SK-N-SH treated with all-trans-retinoic acid at 6 μM for 48 hours (cell line): ENCODE results near the gene FOXRED2.
"Not testable (repeated sequence)": the region's sequence is repeated elsewhere in the genome, so short reads cannot be mapped to it uniquely, and the experiment has no call there.

ENCODE experiments used
- ATAC-seq: fragments of 200-7000 bp; cut with Tn5 transposase; 3 replicates; pipeline ENCODE4 v1.9.1; 2020; ENCODE audit warnings: mild to moderate bottlenecking, moderate library complexity
- ARNTL ChIP-seq: fragments of 450-650 bp; formaldehyde crosslinking; IDR thresholded peaks from 2 replicates; pipeline ENCODE4 v1.5.0; 2020; ENCODE audit warnings: low read depth, mild to moderate bottlenecking, moderate library complexity, borderline replicate concordance
- BACH2 ChIP-seq: fragments of 250-450 bp; sonication (Bioruptor Pico); IDR thresholded peaks from 2 replicates; pipeline ENCODE4 v1.9.0; 2021; ENCODE audit warnings: mild to moderate bottlenecking, borderline replicate concordance
- CSDC2 ChIP-seq: fragments of 250-450 bp; sonication (Bioruptor Pico); IDR thresholded peaks from 2 replicates; pipeline ENCODE4 v1.5.0; 2020; ENCODE audit warnings: mild to moderate bottlenecking, moderate library complexity
- ESRRG ChIP-seq: fragments of 250-450 bp; sonication (Bioruptor Pico); IDR thresholded peaks from 2 replicates; pipeline ENCODE4 v1.6.1; 2021; ENCODE audit warnings: mild to moderate bottlenecking
- GLIS3 ChIP-seq: fragments of 250-450 bp; sonication (Bioruptor Pico); IDR thresholded peaks from 2 replicates; pipeline ENCODE4 v1.5.0; 2020; ENCODE audit warnings: mild to moderate bottlenecking, moderate library complexity
- ISL1 ChIP-seq: fragments of 250-450 bp; sonication (Bioruptor Pico); IDR thresholded peaks from 2 replicates; pipeline ENCODE4 v2.1.2; 2022; ENCODE audit warnings: mild to moderate bottlenecking, moderate library complexity
- OSR1 ChIP-seq: fragments of 250-450 bp; sonication (Bioruptor Pico); IDR thresholded peaks from 2 replicates; pipeline ENCODE4 v1.8.0; 2022; ENCODE audit warnings: moderate library complexity, mild to moderate bottlenecking, inconsistent platforms
- PATZ1 ChIP-seq: fragments of 250-450 bp; sonication (Bioruptor Pico); IDR thresholded peaks from 2 replicates; pipeline ENCODE4 v1.8.0; 2020; ENCODE audit warnings: mild to moderate bottlenecking, moderate library complexity, borderline replicate concordance
- RARB ChIP-seq: fragments of 250-450 bp; sonication (Bioruptor Pico); IDR thresholded peaks from 2 replicates; pipeline ENCODE4 v1.8.0; 2021; ENCODE audit warnings: mild to moderate bottlenecking, moderate library complexity
- SNAI2 ChIP-seq: fragments of 250-450 bp; sonication (Bioruptor Pico); IDR thresholded peaks from 2 replicates; pipeline ENCODE4 v1.5.0; 2020; ENCODE audit warnings: mild to moderate bottlenecking, moderate library complexity
- TCF4 ChIP-seq: fragments of 250-450 bp; sonication (Bioruptor Pico); IDR thresholded peaks from 2 replicates; pipeline ENCODE4 v1.8.0; 2021; ENCODE audit warnings: mild to moderate bottlenecking, moderate library complexity, borderline replicate concordance
- TOX ChIP-seq: fragments of 250-450 bp; sonication (Bioruptor Pico); IDR thresholded peaks from 2 replicates; pipeline ENCODE4 v1.8.0; 2021; ENCODE audit warnings: mild to moderate bottlenecking, moderate library complexity, borderline replicate concordance
- ZFP3 ChIP-seq: fragments of 250-450 bp; sonication (Bioruptor Pico); IDR thresholded peaks from 2 replicates; pipeline ENCODE4 v1.5.0; 2020; ENCODE audit warnings: mild to moderate bottlenecking, moderate library complexity
- ZNF565 ChIP-seq: fragments of 450-650 bp; formaldehyde crosslinking; conservative IDR thresholded peaks from 2 replicates; pipeline ENCODE4 v1.5.0; 2020; ENCODE audit warnings: low read depth, mild to moderate bottlenecking, moderate library complexity
- ZNF70 ChIP-seq: fragments of 450-650 bp; formaldehyde crosslinking; IDR thresholded peaks from 2 replicates; pipeline ENCODE4 v1.5.0; 2020; ENCODE audit warnings: mild to moderate bottlenecking, moderate library complexity
- ZNF8 ChIP-seq: fragments of 450-650 bp; formaldehyde crosslinking; IDR thresholded peaks from 2 replicates; pipeline ENCODE4 v1.5.0; 2020; ENCODE audit warnings: mild to moderate bottlenecking, moderate library complexity
- TF ChIP-seq, protein P1 (sequence below): fragments of 250-450 bp; sonication (Bioruptor Pico); IDR thresholded peaks from 2 replicates; pipeline ENCODE4 v1.8.0; 2021; ENCODE audit warnings: low read depth, mild to moderate bottlenecking, moderate library complexity, borderline replicate concordance
- TF ChIP-seq, protein P2 (sequence below): fragments of 250-450 bp; sonication (Bioruptor Pico); IDR thresholded peaks from 2 replicates; pipeline ENCODE4 v1.5.1; 2021; ENCODE audit warnings: mild to moderate bottlenecking, moderate library complexity
- TF ChIP-seq, protein P3 (sequence below): fragments of 250-450 bp; sonication (Bioruptor Pico); IDR thresholded peaks from 2 replicates; pipeline ENCODE4 v1.5.0; 2020; ENCODE audit warnings: mild to moderate bottlenecking, moderate library complexity
- TF ChIP-seq, protein P4 (sequence below): fragments of 250-450 bp; sonication (Bioruptor Pico); IDR thresholded peaks from 2 replicates; pipeline ENCODE4 v1.5.1; 2020; ENCODE audit warnings: low read depth, mild to moderate bottlenecking, moderate library complexity

FOXRED2 gene

DNA sequence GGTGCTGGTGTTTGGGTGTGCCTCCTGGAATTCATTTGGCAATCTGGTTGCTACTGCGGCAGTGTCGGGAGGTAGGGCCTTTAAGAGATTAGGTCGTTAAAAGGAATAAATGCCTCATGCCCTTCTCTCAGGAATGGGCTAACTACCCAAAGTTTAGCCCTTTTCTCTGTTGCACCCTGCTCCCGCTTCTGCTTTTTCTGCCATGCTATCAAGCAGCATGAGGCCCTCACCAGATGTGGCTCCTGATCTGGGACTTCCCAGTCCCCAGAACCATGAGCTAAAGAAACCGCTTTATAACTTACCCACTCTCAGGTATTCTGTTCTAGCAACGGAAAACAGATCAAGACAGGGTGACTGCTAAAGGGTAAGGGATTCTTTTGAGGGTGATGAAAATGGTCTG lies 15.8 kb upstream of the FOXRED2 start:
- TF ChIP-seq TCF4 (CRISPR knock-in tag) (no peak), ZNF565 (CRISPR knock-in tag) (no peak), ZFP3 (CRISPR knock-in tag) (no peak), ISL1 (CRISPR knock-in tag) (no peak), BACH2 (CRISPR knock-in tag) (no peak), OSR1 (CRISPR knock-in tag) (no peak), ARNTL (CRISPR knock-in tag) (no peak), PATZ1 (CRISPR knock-in tag) (no peak), SNAI2 (CRISPR knock-in tag) (no peak), TOX (CRISPR knock-in tag) (no peak), ZNF70 (CRISPR knock-in tag) (no peak)
- TF ChIP-seq, protein P1, sequence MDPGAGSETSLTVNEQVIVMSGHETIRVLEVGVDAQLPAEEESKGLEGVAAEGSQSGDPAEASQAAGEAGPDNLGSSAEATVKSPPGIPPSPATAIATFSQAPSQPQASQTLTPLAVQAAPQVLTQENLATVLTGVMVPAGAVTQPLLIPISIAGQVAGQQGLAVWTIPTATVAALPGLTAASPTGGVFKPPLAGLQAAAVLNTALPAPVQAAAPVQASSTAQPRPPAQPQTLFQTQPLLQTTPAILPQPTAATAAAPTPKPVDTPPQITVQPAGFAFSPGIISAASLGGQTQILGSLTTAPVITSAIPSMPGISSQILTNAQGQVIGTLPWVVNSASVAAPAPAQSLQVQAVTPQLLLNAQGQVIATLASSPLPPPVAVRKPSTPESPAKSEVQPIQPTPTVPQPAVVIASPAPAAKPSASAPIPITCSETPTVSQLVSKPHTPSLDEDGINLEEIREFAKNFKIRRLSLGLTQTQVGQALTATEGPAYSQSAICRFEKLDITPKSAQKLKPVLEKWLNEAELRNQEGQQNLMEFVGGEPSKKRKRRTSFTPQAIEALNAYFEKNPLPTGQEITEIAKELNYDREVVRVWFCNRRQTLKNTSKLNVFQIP (CRISPR knock-in tag): no peak
- TF ChIP-seq, protein P2, sequence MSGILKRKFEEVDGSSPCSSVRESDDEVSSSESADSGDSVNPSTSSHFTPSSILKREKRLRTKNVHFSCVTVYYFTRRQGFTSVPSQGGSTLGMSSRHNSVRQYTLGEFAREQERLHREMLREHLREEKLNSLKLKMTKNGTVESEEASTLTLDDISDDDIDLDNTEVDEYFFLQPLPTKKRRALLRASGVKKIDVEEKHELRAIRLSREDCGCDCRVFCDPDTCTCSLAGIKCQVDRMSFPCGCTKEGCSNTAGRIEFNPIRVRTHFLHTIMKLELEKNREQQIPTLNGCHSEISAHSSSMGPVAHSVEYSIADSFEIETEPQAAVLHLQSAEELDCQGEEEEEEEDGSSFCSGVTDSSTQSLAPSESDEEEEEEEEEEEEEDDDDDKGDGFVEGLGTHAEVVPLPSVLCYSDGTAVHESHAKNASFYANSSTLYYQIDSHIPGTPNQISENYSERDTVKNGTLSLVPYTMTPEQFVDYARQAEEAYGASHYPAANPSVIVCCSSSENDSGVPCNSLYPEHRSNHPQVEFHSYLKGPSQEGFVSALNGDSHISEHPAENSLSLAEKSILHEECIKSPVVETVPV (CRISPR knock-in tag): no peak
- TF ChIP-seq, protein P3, sequence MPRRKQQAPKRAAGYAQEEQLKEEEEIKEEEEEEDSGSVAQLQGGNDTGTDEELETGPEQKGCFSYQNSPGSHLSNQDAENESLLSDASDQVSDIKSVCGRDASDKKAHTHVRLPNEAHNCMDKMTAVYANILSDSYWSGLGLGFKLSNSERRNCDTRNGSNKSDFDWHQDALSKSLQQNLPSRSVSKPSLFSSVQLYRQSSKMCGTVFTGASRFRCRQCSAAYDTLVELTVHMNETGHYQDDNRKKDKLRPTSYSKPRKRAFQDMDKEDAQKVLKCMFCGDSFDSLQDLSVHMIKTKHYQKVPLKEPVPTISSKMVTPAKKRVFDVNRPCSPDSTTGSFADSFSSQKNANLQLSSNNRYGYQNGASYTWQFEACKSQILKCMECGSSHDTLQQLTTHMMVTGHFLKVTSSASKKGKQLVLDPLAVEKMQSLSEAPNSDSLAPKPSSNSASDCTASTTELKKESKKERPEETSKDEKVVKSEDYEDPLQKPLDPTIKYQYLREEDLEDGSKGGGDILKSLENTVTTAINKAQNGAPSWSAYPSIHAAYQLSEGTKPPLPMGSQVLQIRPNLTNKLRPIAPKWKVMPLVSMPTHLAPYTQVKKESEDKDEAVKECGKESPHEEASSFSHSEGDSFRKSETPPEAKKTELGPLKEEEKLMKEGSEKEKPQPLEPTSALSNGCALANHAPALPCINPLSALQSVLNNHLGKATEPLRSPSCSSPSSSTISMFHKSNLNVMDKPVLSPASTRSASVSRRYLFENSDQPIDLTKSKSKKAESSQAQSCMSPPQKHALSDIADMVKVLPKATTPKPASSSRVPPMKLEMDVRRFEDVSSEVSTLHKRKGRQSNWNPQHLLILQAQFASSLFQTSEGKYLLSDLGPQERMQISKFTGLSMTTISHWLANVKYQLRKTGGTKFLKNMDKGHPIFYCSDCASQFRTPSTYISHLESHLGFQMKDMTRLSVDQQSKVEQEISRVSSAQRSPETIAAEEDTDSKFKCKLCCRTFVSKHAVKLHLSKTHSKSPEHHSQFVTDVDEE: no peak
- ATAC-seq: no peak

- no peak for ATAC-seq
- TF ChIP-seq, protein P4, sequence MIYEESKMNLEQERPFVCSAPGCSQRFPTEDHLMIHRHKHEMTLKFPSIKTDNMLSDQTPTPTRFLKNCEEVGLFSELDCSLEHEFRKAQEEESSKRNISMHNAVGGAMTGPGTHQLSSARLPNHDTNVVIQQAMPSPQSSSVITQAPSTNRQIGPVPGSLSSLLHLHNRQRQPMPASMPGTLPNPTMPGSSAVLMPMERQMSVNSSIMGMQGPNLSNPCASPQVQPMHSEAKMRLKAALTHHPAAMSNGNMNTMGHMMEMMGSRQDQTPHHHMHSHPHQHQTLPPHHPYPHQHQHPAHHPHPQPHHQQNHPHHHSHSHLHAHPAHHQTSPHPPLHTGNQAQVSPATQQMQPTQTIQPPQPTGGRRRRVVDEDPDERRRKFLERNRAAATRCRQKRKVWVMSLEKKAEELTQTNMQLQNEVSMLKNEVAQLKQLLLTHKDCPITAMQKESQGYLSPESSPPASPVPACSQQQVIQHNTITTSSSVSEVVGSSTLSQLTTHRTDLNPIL (CRISPR knock-in tag): no peak
- no peak for TF ChIP-seq ZNF8
- TF ChIP-seq CSDC2 (CRISPR knock-in tag): no peak
- TF ChIP-seq RARB (CRISPR knock-in tag): no peak
- TF ChIP-seq BACH2 (CRISPR knock-in tag): no peak
- TF ChIP-seq, protein P2 (CRISPR knock-in tag): no peak
- no peak for TF ChIP-seq GLIS3 (CRISPR knock-in tag)
- no peak for TF ChIP-seq ARNTL (CRISPR knock-in tag)
- no peak for TF ChIP-seq ZNF565 (CRISPR knock-in tag)
- no peak for TF ChIP-seq ESRRG (CRISPR knock-in tag)
- TF ChIP-seq, protein P1 (CRISPR knock-in tag): no peak
- no peak for TF ChIP-seq TOX (CRISPR knock-in tag)
- TF ChIP-seq ISL1 (CRISPR knock-in tag): no peak
- no peak for TF ChIP-seq SNAI2 (CRISPR knock-in tag)
- TF ChIP-seq ZNF70 (CRISPR knock-in tag): no peak
Observed at GRCh38 chr22:36520423-36520822, 13.6 kb upstream of the FOXRED2 start.

GRCh38 chr22:36519906-36520305 lies 13.1 kb upstream of the FOXRED2 start:
- ATAC-seq: not testable (repeated sequence)
